Measurements from ENCODE around the gene NFATC2. TPM values are rescaled to one million over a fixed set of nuclear protein-coding genes. Genes with fewer than 3 reads are reported as not detected.

The NFATC2 gene
- polyA plus RNA-seq, 1 of the 3 experiments (the other 2 are of a cell fraction), result 0.36 TPM

GRCh38 chr20:51382111-51382985 lies 160.2 kb downstream of the NFATC2 start:
- no peak for DNase-seq
- H3K4me2 ChIP-seq, result no peak overlapping the region
- ChIA-PET CTCF (interaction anchor here (1.0 to 1.6 kb wide), 3 partner anchors 9 to 232 kb away, joined by 3 to 14 read pairs (median 8); no protein-coding TSS in a partner anchor), POLR2A (no interaction called here)
- WGBS (ENCODE audit: low lambda C conversion rate), result 89% methylated on average over 14 of the region's 17 CpGs
- no peaks in the 10 kb centered on the region for H3F3A ChIP-seq (replicated peaks; ENCODE audit: insufficient read depth)
- no peak overlapping the region for H3K27ac ChIP-seq (ENCODE audit: low read depth in 2 of 2, low read length in 1 of 2)
- H3K4me3 ChIP-seq (ENCODE audit: low read depth in 2 of 2, low read length in 1 of 2), result no peak overlapping the region
- H3K4me1 ChIP-seq (ENCODE audit: control insufficient read depth in 1 of 2, insufficient read depth in 2 of 2, low read depth in 1 of 2, low read length in 1 of 2), result peaks cover 0 to 4% of the 10 kb centered on the region in 2 experiments; a peak in 1 of 4 replicates
- H3K27me3 ChIP-seq (ENCODE audit: insufficient read depth), result no peaks in the 10 kb centered on the region
- no peaks in the 10 kb centered on the region for H3K79me2 ChIP-seq (ENCODE audit: insufficient read depth)
- TF ChIP-seq USF2 (IDR thresholded peaks at IDR 0.05; ENCODE audit: borderline replicate concordance, low read depth, low read length) (no peak), POLR2AphosphoS5 (IDR thresholded peaks at IDR 0.05; ENCODE audit: low read depth, low read length) (no peak), RXRA (IDR thresholded peaks at IDR 0.05; ENCODE audit: borderline replicate concordance, low read depth) (no peak), TEAD4 (IDR thresholded peaks at IDR 0.05; ENCODE audit: borderline replicate concordance, insufficient read depth) (no peak), PBX3 (IDR thresholded peaks at IDR 0.05) (no peak), ZBTB33 (IDR thresholded peaks at IDR 0.05; ENCODE audit: borderline replicate concordance, low read depth) (no peak), IRF3 (IDR thresholded peaks at IDR 0.05; ENCODE audit: low read depth, low read length) (no peak)
- H3K9me2 ChIP-seq, result no peaks in the 10 kb centered on the region
- H3K36me3 ChIP-seq (replicated peaks in 1 of 2; ENCODE audit: control insufficient read depth in 1 of 2, insufficient read depth in 2 of 2, low read length in 1 of 2), result no peaks in the 10 kb centered on the region
- H2AFZ ChIP-seq (ENCODE audit: low read depth), result no peak overlapping the region
- no peak overlapping the region for H3K9ac ChIP-seq
- no peaks in the 10 kb centered on the region for H3K9me3 ChIP-seq
- H4K20me1 ChIP-seq (ENCODE audit: insufficient read depth), result no peaks in the 10 kb centered on the region

GRCh38 chr20:51381557-51381956 lies 161.0 kb downstream of the NFATC2 start:
- Histone ChIP-seq H4K20me1 (ENCODE audit: insufficient read depth) (no peaks in the 10 kb centered on the region), H3K27me3 (ENCODE audit: insufficient read depth) (no peaks in the 10 kb centered on the region), H3K4me1 (ENCODE audit: control insufficient read depth in 1 of 2, insufficient read depth in 2 of 2, low read depth in 1 of 2, low read length in 1 of 2) (peaks cover 0 to 4% of the 10 kb centered on the region in 2 experiments; a peak in 1 of 4 replicates), H3F3A (replicated peaks; ENCODE audit: insufficient read depth) (no peaks in the 10 kb centered on the region), H3K36me3 (replicated peaks in 1 of 2; ENCODE audit: control insufficient read depth in 1 of 2, insufficient read depth in 2 of 2, low read length in 1 of 2) (no peaks in the 10 kb centered on the region), H3K4me2 (no peak overlapping the region), H3K9me3 (no peaks in the 10 kb centered on the region), H3K79me2 (ENCODE audit: insufficient read depth) (no peaks in the 10 kb centered on the region), H3K9me2 (no peaks in the 10 kb centered on the region), H3K9ac (no peak overlapping the region), H3K4me3 (ENCODE audit: low read depth in 2 of 2, low read length in 1 of 2) (no peak overlapping the region), H2AFZ (ENCODE audit: low read depth) (no peak overlapping the region), H3K27ac (ENCODE audit: low read depth in 2 of 2, low read length in 1 of 2) (no peak overlapping the region)
- CTCF ChIA-PET, result interaction anchor here (3.5 kb wide), 1 partner anchor 215 kb away, joined by 33 read pairs; no protein-coding TSS in a partner anchor
- DNase-seq, result no peak
- POLR2A ChIA-PET, result no interaction called here
- WGBS (ENCODE audit: low lambda C conversion rate), result 93% methylated on average over 9 of the region's 12 CpGs
- no peak for TF ChIP-seq TCF12 (IDR thresholded peaks at IDR 0.05)
- TF ChIP-seq YY1 (IDR thresholded peaks at IDR 0.05; ENCODE audit: low read depth), result no peak
- TF ChIP-seq RFX5 (IDR thresholded peaks at IDR 0.05; ENCODE audit: low read length), result no peak
- TF ChIP-seq JUND (IDR thresholded peaks at IDR 0.05), result no peak
- TF ChIP-seq CHD2 (IDR thresholded peaks at IDR 0.05; ENCODE audit: low read length, partially characterized antibody), result no peak
- TF ChIP-seq IRF3 (IDR thresholded peaks at IDR 0.05; ENCODE audit: low read depth, low read length), result no peak
- TF ChIP-seq PBX3 (IDR thresholded peaks at IDR 0.05), result no peak
- TF ChIP-seq MXI1 (IDR thresholded peaks at IDR 0.05; ENCODE audit: low read depth, low read length), result no peak
- no peak for TF ChIP-seq RCOR1 (IDR thresholded peaks at IDR 0.05; ENCODE audit: low read length)
- no peak for TF ChIP-seq USF1 (IDR thresholded peaks at IDR 0.05; ENCODE audit: borderline replicate concordance, low read depth)
- no peak for TF ChIP-seq FOXM1 (IDR thresholded peaks at IDR 0.05; ENCODE audit: low read depth)
- no peak for TF ChIP-seq ELF1 (IDR thresholded peaks at IDR 0.05)
